Measurements from ENCODE around the gene FASTK. TPM values are rescaled to one million over a fixed set of nuclear protein-coding genes. Genes with fewer than 3 reads are reported as not detected.

Gene FASTK
- total RNA-seq, 1 experiment from 2014 or later = 86.4 TPM

DNA sequence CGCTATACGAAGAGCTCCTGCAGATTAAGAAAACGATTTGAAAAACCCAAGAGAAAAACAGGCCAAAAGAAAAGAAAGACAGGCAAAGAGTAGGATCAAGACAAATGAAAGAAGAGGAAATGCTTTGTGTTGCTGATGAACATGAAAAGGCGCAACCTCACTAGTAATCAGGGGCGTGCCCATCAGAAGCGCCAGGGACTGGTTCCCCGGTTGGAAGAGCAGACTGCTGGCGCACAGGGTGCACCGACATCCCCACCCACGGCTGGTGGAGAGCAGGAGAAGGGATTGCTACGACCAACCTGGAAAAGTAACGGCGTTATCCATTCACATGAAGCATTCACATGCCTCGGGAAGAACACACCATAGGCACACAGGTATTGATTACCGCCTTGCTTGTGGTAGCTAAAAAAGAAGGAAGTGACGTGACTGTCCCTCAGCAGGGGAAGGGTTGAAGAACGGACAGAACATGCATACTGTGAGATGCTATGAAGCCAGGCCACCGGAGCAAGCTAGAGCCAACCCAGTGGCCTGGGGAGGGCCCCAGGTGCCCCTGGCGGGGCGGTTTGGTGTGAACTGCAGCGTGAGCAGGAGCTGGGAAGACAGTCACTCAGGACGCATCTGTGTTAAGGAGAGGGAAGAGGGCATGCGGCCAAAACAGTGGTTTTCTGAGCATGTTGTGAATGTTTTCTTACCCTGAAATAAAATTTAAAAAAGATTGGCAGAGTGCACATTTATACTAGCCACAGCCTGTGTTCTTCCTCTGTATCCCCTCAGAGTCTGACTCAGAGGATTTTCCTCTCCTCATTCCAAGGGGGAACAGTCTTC, 24.0 kb upstream of the FASTK start:
- no peak overlapping the region for H3K27ac ChIP-seq (ENCODE audit: low read depth, low read length)
- H3K4me2 ChIP-seq (ENCODE audit: low read length) = no peak overlapping the region
- intact Hi-C loops (cut with micrococcal nuclease) = no loop called here
- H3K4me1 ChIP-seq (ENCODE audit: control insufficient read depth in 1 of 2, insufficient read depth in 2 of 2, low read length in 2 of 2) = peaks cover 0 to 16% of the 10 kb centered on the region in 2 experiments; a peak in 1 of 4 replicates
- H3K27me3 ChIP-seq (ENCODE audit: insufficient read depth, low read length) = no peaks in the 10 kb centered on the region
- peaks cover 81% of the 10 kb centered on the region for H3K79me2 ChIP-seq (ENCODE audit: insufficient read depth, low read length)
- TF ChIP-seq ZFX (IDR thresholded peaks at IDR 0.05) = no peak
- no peak for TF ChIP-seq CBX3 (IDR thresholded peaks at IDR 0.05; ENCODE audit: low read depth)
- no peak for TF ChIP-seq EZH2phosphoT487 (IDR thresholded peaks at IDR 0.05; ENCODE audit: borderline replicate concordance)
- TF ChIP-seq POLR2A (IDR thresholded peaks at IDR 0.05; ENCODE audit: borderline replicate concordance, extremely low read depth, insufficient read depth, insufficient read length) = no peak
- no peak for TF ChIP-seq CEBPB (IDR thresholded peaks at IDR 0.05; ENCODE audit: low read depth)
- TF ChIP-seq SP1 (IDR thresholded peaks at IDR 0.05; ENCODE audit: low read depth) = no peak
- TF ChIP-seq ZNF274 (IDR thresholded peaks at IDR 0.05; ENCODE audit: low read depth, low read length) = no peak
- TF ChIP-seq RAD21 (IDR thresholded peaks at IDR 0.05; ENCODE audit: low read depth) = no peak
- TF ChIP-seq SRF (IDR thresholded peaks at IDR 0.05; ENCODE audit: low read depth) = no peak
- no peak for TF ChIP-seq TCF7L2 (IDR thresholded peaks at IDR 0.05; ENCODE audit: borderline replicate concordance, extremely low read depth, insufficient read depth, insufficient read length)
- TF ChIP-seq POLR2AphosphoS5 (IDR thresholded peaks at IDR 0.05; ENCODE audit: low read depth, low read length) = no peak
- TF ChIP-seq FOSL1 (IDR thresholded peaks at IDR 0.05; ENCODE audit: low read depth) = no peak
- TF ChIP-seq, protein P1, sequence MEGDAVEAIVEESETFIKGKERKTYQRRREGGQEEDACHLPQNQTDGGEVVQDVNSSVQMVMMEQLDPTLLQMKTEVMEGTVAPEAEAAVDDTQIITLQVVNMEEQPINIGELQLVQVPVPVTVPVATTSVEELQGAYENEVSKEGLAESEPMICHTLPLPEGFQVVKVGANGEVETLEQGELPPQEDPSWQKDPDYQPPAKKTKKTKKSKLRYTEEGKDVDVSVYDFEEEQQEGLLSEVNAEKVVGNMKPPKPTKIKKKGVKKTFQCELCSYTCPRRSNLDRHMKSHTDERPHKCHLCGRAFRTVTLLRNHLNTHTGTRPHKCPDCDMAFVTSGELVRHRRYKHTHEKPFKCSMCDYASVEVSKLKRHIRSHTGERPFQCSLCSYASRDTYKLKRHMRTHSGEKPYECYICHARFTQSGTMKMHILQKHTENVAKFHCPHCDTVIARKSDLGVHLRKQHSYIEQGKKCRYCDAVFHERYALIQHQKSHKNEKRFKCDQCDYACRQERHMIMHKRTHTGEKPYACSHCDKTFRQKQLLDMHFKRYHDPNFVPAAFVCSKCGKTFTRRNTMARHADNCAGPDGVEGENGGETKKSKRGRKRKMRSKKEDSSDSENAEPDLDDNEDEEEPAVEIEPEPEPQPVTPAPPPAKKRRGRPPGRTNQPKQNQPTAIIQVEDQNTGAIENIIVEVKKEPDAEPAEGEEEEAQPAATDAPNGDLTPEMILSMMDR (IDR thresholded peaks at IDR 0.05 in 2 of 3, conservative IDR thresholded peaks at IDR 0.05 in 1 of 3; ENCODE audit: borderline replicate concordance in 1 of 3, insufficient read depth in 1 of 3, low read depth in 2 of 3, low read length in 2 of 3) = no peak
- TF ChIP-seq, protein P2, sequence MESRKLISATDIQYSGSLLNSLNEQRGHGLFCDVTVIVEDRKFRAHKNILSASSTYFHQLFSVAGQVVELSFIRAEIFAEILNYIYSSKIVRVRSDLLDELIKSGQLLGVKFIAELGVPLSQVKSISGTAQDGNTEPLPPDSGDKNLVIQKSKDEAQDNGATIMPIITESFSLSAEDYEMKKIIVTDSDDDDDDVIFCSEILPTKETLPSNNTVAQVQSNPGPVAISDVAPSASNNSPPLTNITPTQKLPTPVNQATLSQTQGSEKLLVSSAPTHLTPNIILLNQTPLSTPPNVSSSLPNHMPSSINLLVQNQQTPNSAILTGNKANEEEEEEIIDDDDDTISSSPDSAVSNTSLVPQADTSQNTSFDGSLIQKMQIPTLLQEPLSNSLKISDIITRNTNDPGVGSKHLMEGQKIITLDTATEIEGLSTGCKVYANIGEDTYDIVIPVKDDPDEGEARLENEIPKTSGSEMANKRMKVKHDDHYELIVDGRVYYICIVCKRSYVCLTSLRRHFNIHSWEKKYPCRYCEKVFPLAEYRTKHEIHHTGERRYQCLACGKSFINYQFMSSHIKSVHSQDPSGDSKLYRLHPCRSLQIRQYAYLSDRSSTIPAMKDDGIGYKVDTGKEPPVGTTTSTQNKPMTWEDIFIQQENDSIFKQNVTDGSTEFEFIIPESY (IDR thresholded peaks at IDR 0.05; ENCODE audit: extremely low read depth, insufficient replicate concordance, low read length) = no peak
- POLR2A ChIA-PET = no interaction called here
- CTCF ChIA-PET = interaction anchor here (1.2 kb wide), 2 partner anchors 76 to 206 kb away, joined by 3 to 4 read pairs; partner anchors contain the start of gene ABCB8
- no peaks in the 10 kb centered on the region for H3K9me2 ChIP-seq (ENCODE audit: insufficient read depth)
- BruUV-seq (replicated peaks) = no TSS peak
- H4K20me1 ChIP-seq (ENCODE audit: insufficient read depth) = no peaks in the 10 kb centered on the region
- RAD21 ChIA-PET (ENCODE audit: low non-redundant PET in 1 of 2, low total read pairs in 2 of 2, uncharacterized antibody in 2 of 2, unreplicated experiment in 2 of 2) = no interaction called here
- no peak overlapping the region for H3K9ac ChIP-seq (ENCODE audit: low read length)
- no peak overlapping the region for H2AFZ ChIP-seq (ENCODE audit: low read depth, low read length, poor library complexity, severe bottlenecking)
- H3K36me3 ChIP-seq (ENCODE audit: control insufficient read depth in 1 of 2, insufficient read depth in 2 of 2, low read length in 2 of 2) = peaks cover 0 to 2% of the 10 kb centered on the region in 2 experiments; a peak in 1 of 4 replicates
- no peak for DNase-seq (ENCODE audit: low read depth, low spot score)
- H3K9me3 ChIP-seq (ENCODE audit: control insufficient read depth in 1 of 2, insufficient read depth in 1 of 2, low read depth in 1 of 2, low read length in 2 of 2) = no peaks in the 10 kb centered on the region
- no peak overlapping the region for H3K4me3 ChIP-seq (replicated peaks in 1 of 2; ENCODE audit: low read depth in 1 of 2, low read length in 2 of 2)
- no peak for ATAC-seq

Data from HCT116 (cell line).